H1 (cell line): Measurements from ENCODE around the gene PREX1. TPM values are rescaled to one million over a fixed set of nuclear protein-coding genes. Genes with fewer than 3 reads are reported as not detected.

Experiments used
- BRCA1 ChIP-seq: IDR thresholded peaks from 2 replicates; pipeline ENCODE4 v1.6.1; 2012; ENCODE audit warnings: low read depth, low read length, improper control_type of control experiment
- RAD21 ChIP-seq, 2 experiments: IDR thresholded peaks in 1 of 2; conservative IDR thresholded peaks in 1 of 2; 2 replicates each; pipeline ENCODE4 v1.6.1; 2011; ENCODE audit warnings: low read depth in 2 of 2, low read length in 2 of 2, improper control_type of control experiment in 1 of 2, inconsistent platforms in 1 of 2, mild to moderate bottlenecking in 1 of 2, moderate library complexity in 1 of 2
- SP4 ChIP-seq: IDR thresholded peaks from 2 replicates; pipeline ENCODE4 v1.6.1; 2012; ENCODE audit warnings: low read length, inconsistent platforms
- polyA plus RNA-seq, 7 experiments: library from polyadenylated mRNA; depleted of rRNA in 3 of 7; stranded (reverse) in 5 of 7; unstranded in 2 of 7; fragments of >200 nt in 5 of 7; fragments of 200-250 nt in 2 of 7; gene quantifications; 1 replicate in 5 of 7; 2 replicates in 1 of 7; 4 replicates in 1 of 7; pipeline versions ENCODE4 v1.2.1 to v1.2.3, GENCODE V29; 2011 to 2013; ENCODE audit warnings: missing spikeins in 2 of 7, mixed read lengths in 2 of 7
- total RNA-seq: library from RNA; stranded (reverse); fragmentation: NEBNext Ultra II Directional; extraction: Animal tissue kit (Norgen Biotek cat#: 25700); gene quantifications from 2 replicates; pipeline ENCODE4 v1.2.1, GENCODE V29; 2021

The PREX1 gene
- total and polyA plus RNA-seq, 2 of the 8 experiments (the other 6 are each of a cell fraction or from before 2014, with no cell fraction given) = 10.7 to 12.8 TPM

- TF ChIP-seq RAD21 (IDR thresholded peaks at IDR 0.05 in 1 of 2, conservative IDR thresholded peaks at IDR 0.05 in 1 of 2; ENCODE audit: low read depth in 2 of 2, low read length in 2 of 2) (no peak), BRCA1 (no peak), SP4 (no peak)
These were observed 84.7 kb downstream of the PREX1 start (continued) for GRCh38 chr20:48742912-48743680.
